CD14-positive monocyte (primary cell): ENCODE data around the gene TOM1L1. TPM values are rescaled to one million over a fixed set of nuclear protein-coding genes. Genes with fewer than 3 reads are reported as not detected.

Source experiments
- DNase-seq, 3 donors: peaks; one replicate each; pipeline ENCODE4 v3.0.0-alpha.2; 2011 to 2022
- H2AFZ ChIP-seq: 2 replicates; pipeline ENCODE4 v1.6.0; 2012; ENCODE audit warnings: mild to moderate bottlenecking, low read depth, low read length, inconsistent platforms; ENCODE audit not compliant: insufficient read depth, poor library complexity, severe bottlenecking
- H3K27ac ChIP-seq, 2 donors: 1 replicate in 1 of 2; 2 replicates in 1 of 2; pipeline ENCODE4 v1.5.1; 2012 to 2013; ENCODE audit warnings: low read length in 2 of 2, control low read depth in 1 of 2, inconsistent platforms in 1 of 2, low read depth in 1 of 2, mild to moderate bottlenecking in 1 of 2
- H3K27me3 ChIP-seq, 2 donors: one replicate each; pipeline versions ENCODE4 v1.6.0 to v1.6.1; 2011 to 2013; ENCODE audit warnings: low read length in 2 of 2; ENCODE audit not compliant: control insufficient read depth in 2 of 2, insufficient read depth in 2 of 2
- H3K36me3 ChIP-seq, 2 donors: replicated peaks in 1 of 2; 1 replicate in 1 of 2; 2 replicates in 1 of 2; pipeline versions ENCODE4 v1.5.1 to v1.6.1; 2012 to 2013; ENCODE audit warnings: low read length in 2 of 2, control low read depth in 1 of 2, inconsistent platforms in 1 of 2, mild to moderate bottlenecking in 1 of 2; ENCODE audit not compliant: insufficient read depth in 2 of 2, control insufficient read depth in 1 of 2
- H3K4me1 ChIP-seq, 2 donors: 1 replicate in 1 of 2; 2 replicates in 1 of 2; pipeline versions ENCODE4 v1.5.1 to v1.6.1; 2012 to 2013; ENCODE audit warnings: low read length in 2 of 2, control low read depth in 1 of 2, inconsistent platforms in 1 of 2, mild to moderate bottlenecking in 1 of 2, moderate library complexity in 1 of 2; ENCODE audit not compliant: insufficient read depth in 2 of 2, control insufficient read depth in 1 of 2
- H3K4me2 ChIP-seq: replicated peaks from 2 replicates; pipeline ENCODE3; 2012; ENCODE audit warnings: low read length, moderate library complexity, mild to moderate bottlenecking; ENCODE audit not compliant: poor library complexity, severe bottlenecking; ENCODE audit errors: extremely low read depth
- H3K4me3 ChIP-seq, 3 experiments: fragments of 200-600 bp in 1 of 3; sonication (generic) in 1 of 3; replicated peaks in 1 of 3; 1 replicate in 2 of 3; 2 replicates in 1 of 3; pipeline ENCODE4 v1.5.1; 2011 to 2013; ENCODE audit warnings: low read length in 3 of 3, mild to moderate bottlenecking in 3 of 3, control low read depth in 2 of 3, low read depth in 2 of 3, inconsistent platforms in 1 of 3, moderate library complexity in 1 of 3
- H3K79me2 ChIP-seq: 2 replicates; pipeline ENCODE4 v1.6.0; 2012; ENCODE audit warnings: mild to moderate bottlenecking, control low read depth, inconsistent platforms, low read length, moderate library complexity; ENCODE audit not compliant: insufficient read depth
- H3K9ac ChIP-seq: 2 replicates; pipeline ENCODE4 v1.6.0; 2017; ENCODE audit warnings: low read length, mild to moderate bottlenecking; ENCODE audit not compliant: insufficient read depth, poor library complexity, severe bottlenecking
- H3K9me3 ChIP-seq, 2 donors: replicated peaks in 1 of 2; 1 replicate in 1 of 2; 2 replicates in 1 of 2; pipeline versions ENCODE4 v1.5.1 to v1.6.1; 2012 to 2013; ENCODE audit warnings: low read length in 2 of 2, control low read depth in 1 of 2; ENCODE audit not compliant: control insufficient read depth in 1 of 2, insufficient read depth in 1 of 2
- H4K20me1 ChIP-seq: 2 replicates; pipeline ENCODE4 v1.6.0; 2012; ENCODE audit warnings: mild to moderate bottlenecking, low read length, control low read depth, moderate library complexity; ENCODE audit not compliant: insufficient read depth
- H3K27ac Mint-ChIP-seq, 7 donors: one replicate each; pipeline ENCODE4 v1.8.0; 2020; ENCODE audit warnings: mild to moderate bottlenecking in 7 of 7, mixed read lengths in 7 of 7, moderate library complexity in 6 of 7, inconsistent platforms in 2 of 7
- H3K27me3 Mint-ChIP-seq, 3 donors: one replicate each; pipeline ENCODE4 v1.8.0; 2021 to 2022; ENCODE audit warnings: low read depth in 3 of 3, mild to moderate bottlenecking in 3 of 3, mixed read lengths in 3 of 3, moderate library complexity in 3 of 3, inconsistent platforms in 1 of 3
- H3K36me3 Mint-ChIP-seq, 2 donors: one replicate each; pipeline ENCODE4 v1.8.0; 2020; ENCODE audit warnings: mixed read lengths in 2 of 2, inconsistent platforms in 1 of 2, mild to moderate bottlenecking in 1 of 2
- H3K4me1 Mint-ChIP-seq: one replicate; pipeline ENCODE4 v1.8.0; 2020; ENCODE audit warnings: mild to moderate bottlenecking, mixed read lengths
- H3K4me3 Mint-ChIP-seq, 2 donors: one replicate each; pipeline ENCODE4 v1.8.0; 2020; ENCODE audit warnings: mild to moderate bottlenecking in 2 of 2, mixed read lengths in 2 of 2, moderate library complexity in 1 of 2
- H3K9me3 Mint-ChIP-seq, 7 donors: one replicate each; pipeline ENCODE4 v1.8.0; 2020 to 2022; ENCODE audit warnings: mixed read lengths in 7 of 7, mild to moderate bottlenecking in 6 of 7, moderate library complexity in 6 of 7, inconsistent platforms in 2 of 7
- CTCF ChIP-seq: fragments of 200-600 bp; IDR thresholded peaks from one replicate; pipeline ENCODE4 v1.8.0; 2022; ENCODE audit warnings: antibody characterized with exemption, mild to moderate bottlenecking
- WGBS: methylation state at CpG from one replicate; pipeline ENCODE4 v1.1.5; 2013; ENCODE audit warnings: missing lambda C conversion rate; ENCODE audit not compliant: insufficient coverage; 5-methylcytosine and 5-hydroxymethylcytosine counted together
- intact Hi-C, 2 donors: fragments of 100-400 bp; cut with micrococcal nuclease; formaldehyde crosslinking; loops; one replicate each; pipeline versions ENCODE4 v1.15.0 to v1.15.1; 2023
- polyA plus RNA-seq, 3 donors: library from polyadenylated mRNA; depleted of rRNA in 1 of 3; unstranded in 2 of 3; stranded (reverse) in 1 of 3; fragments of 300-500 nt in 2 of 3; fragments of >200 nt in 1 of 3; fragmentation: Illumina TruSeq in 2 of 3; gene quantifications; 1 replicate in 2 of 3; 2 replicates in 1 of 3; pipeline ENCODE4 v1.2.3, GENCODE V29; 2012 to 2021

Gene TOM1L1
- polyA plus RNA-seq, 3 donors: 0.32 TPM; not detected in 2

- H3K36me3 ChIP-seq: no peaks in the 10 kb centered on the region
- H4K20me1 ChIP-seq: no peaks in the 10 kb centered on the region
- no peak overlapping the region for H2AFZ ChIP-seq
- Mint-ChIP-seq H3K36me3 (no peaks in the 10 kb centered on the region), H3K4me3 (no peak overlapping the region), H3K27me3 (peaks cover 28 to 34% (median 33%) of the 10 kb centered on the region in 3 donors), H3K4me1 (peaks cover 9% of the 10 kb centered on the region), H3K27ac (no peak overlapping the region), H3K9me3 (peaks cover 0 to 7% (median 1%) of the 10 kb centered on the region in 7 donors)
- no peak overlapping the region for H3K27ac ChIP-seq
- no peaks in the 10 kb centered on the region for H3K79me2 ChIP-seq
- DNase-seq: no peak
- H3K4me3 ChIP-seq: no peak overlapping the region
- peaks cover 0 to 4% of the 10 kb centered on the region in 2 donors for H3K9me3 ChIP-seq
- 94% methylated on average over 8 of the region's 9 CpGs for WGBS
- peaks cover 0 to 12% of the 10 kb centered on the region in 2 donors for H3K4me1 ChIP-seq
- no peak overlapping the region for H3K9ac ChIP-seq
- intact Hi-C loops: no loop called here
- H3K4me2 ChIP-seq: no peak overlapping the region
- no peak for TF ChIP-seq CTCF
- H3K27me3 ChIP-seq: peaks cover 24 to 32% of the 10 kb centered on the region in 2 donors
Measured at GRCh38 chr17:54902017-54902416, 1.4 kb downstream of the TOM1L1 start.

GRCh38 chr17:54902611-54903010 lies 2.0 kb downstream of the TOM1L1 start:
- no peak overlapping the region for H3K4me3 Mint-ChIP-seq

More at GRCh38 chr17:54902611-54903010, 2.0 kb downstream of the TOM1L1 start:
- no peak overlapping the region for H3K27ac ChIP-seq
- TF ChIP-seq CTCF: no peak
- H3K9me3 ChIP-seq: peaks cover 0 to 4% of the 10 kb centered on the region in 2 donors
- no peaks in the 10 kb centered on the region for H4K20me1 ChIP-seq
- intact Hi-C loops: no loop called here
- no peak overlapping the region for H3K4me3 ChIP-seq
- H3K4me1 ChIP-seq: peaks cover 0 to 12% of the 10 kb centered on the region in 2 donors
- no peak overlapping the region for H3K9ac ChIP-seq
- Mint-ChIP-seq H3K4me1 (peaks cover 9% of the 10 kb centered on the region), H3K27ac (no peak overlapping the region), H3K9me3 (peaks cover 0 to 7% (median 0%) of the 10 kb centered on the region in 7 donors), H3K27me3 (peaks cover 28 to 34% (median 33%) of the 10 kb centered on the region in 3 donors), H3K36me3 (no peaks in the 10 kb centered on the region)
- H3K27me3 ChIP-seq: peaks cover 24 to 32% of the 10 kb centered on the region in 2 donors
- 100% methylated on average over 2 of the region's 5 CpGs for WGBS
- H3K36me3 ChIP-seq: no peaks in the 10 kb centered on the region
- H2AFZ ChIP-seq: no peak overlapping the region
- H3K4me2 ChIP-seq: no peak overlapping the region
- no peaks in the 10 kb centered on the region for H3K79me2 ChIP-seq
- DNase-seq: no peak
